GM12878 (cell line): ENCODE data around the gene OR51I2.

Experiments used
- DPF2 ChIP-seq: fragments of 450-650 bp; IDR thresholded peaks from 2 replicates; pipeline ENCODE4 v1.6.1; 2017; ENCODE audit warnings: mild to moderate bottlenecking
- POLR2AphosphoS5 ChIP-seq: IDR thresholded peaks from 2 replicates; pipeline ENCODE4 v1.6.1; 2011; ENCODE audit warnings: mild to moderate bottlenecking, low read length, inconsistent platforms
- SMC3 ChIP-seq: IDR thresholded peaks from 2 replicates; pipeline ENCODE4 v1.6.1; 2011; ENCODE audit warnings: low read length, improper control_type of control experiment, borderline replicate concordance
- TAF1 ChIP-seq: IDR thresholded peaks from 2 replicates; pipeline ENCODE4 v1.6.1; 2011; ENCODE audit warnings: mild to moderate bottlenecking, low read depth, low read length, borderline replicate concordance
- TF ChIP-seq, protein P1 (sequence below), 3 experiments: IDR thresholded peaks in 2 of 3; conservative IDR thresholded peaks in 1 of 3; 2 replicates each; pipeline ENCODE4 v1.5.1; 2011; ENCODE audit warnings: low read depth in 3 of 3, low read length in 3 of 3, mild to moderate bottlenecking in 3 of 3, control low read depth in 2 of 3, moderate library complexity in 2 of 3, inconsistent platforms in 1 of 3, mixed read lengths in 1 of 3; ENCODE audit not compliant: control insufficient read depth in 2 of 3, insufficient read depth in 1 of 3; ENCODE audit errors: extremely low read depth in 1 of 3

DNA sequence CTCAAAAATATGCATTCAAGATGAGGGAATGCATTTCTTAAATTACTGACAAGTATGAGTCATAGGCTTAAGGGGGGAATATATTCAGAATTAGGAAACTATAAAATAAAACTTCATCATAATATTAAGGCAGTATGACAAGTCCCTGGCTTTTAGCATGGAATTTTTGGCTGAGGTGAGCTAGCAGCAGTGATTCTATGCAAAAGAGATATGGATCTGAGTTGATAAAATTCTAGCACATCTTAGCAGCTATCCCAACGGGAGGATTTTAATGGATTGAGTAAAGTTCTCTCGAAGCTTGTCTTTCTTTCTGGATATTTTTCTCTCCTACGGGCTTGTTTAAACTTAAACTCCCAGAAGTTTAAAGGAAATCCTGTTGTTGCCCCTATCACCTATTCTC lies 26.0 kb upstream of the OR51I2 start:
- TF ChIP-seq, protein P1, sequence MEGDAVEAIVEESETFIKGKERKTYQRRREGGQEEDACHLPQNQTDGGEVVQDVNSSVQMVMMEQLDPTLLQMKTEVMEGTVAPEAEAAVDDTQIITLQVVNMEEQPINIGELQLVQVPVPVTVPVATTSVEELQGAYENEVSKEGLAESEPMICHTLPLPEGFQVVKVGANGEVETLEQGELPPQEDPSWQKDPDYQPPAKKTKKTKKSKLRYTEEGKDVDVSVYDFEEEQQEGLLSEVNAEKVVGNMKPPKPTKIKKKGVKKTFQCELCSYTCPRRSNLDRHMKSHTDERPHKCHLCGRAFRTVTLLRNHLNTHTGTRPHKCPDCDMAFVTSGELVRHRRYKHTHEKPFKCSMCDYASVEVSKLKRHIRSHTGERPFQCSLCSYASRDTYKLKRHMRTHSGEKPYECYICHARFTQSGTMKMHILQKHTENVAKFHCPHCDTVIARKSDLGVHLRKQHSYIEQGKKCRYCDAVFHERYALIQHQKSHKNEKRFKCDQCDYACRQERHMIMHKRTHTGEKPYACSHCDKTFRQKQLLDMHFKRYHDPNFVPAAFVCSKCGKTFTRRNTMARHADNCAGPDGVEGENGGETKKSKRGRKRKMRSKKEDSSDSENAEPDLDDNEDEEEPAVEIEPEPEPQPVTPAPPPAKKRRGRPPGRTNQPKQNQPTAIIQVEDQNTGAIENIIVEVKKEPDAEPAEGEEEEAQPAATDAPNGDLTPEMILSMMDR (IDR thresholded peaks at IDR 0.05 in 2 of 3, conservative IDR thresholded peaks at IDR 0.05 in 1 of 3; ENCODE audit: control insufficient read depth in 2 of 3, extremely low read depth in 1 of 3, insufficient read depth in 1 of 3, low read depth in 3 of 3, low read length in 3 of 3) = no peak
- TF ChIP-seq SMC3 (no peak), POLR2AphosphoS5 (no peak), DPF2 (no peak), TAF1 (no peak)
